Stimulated activated CD8-positive, alpha-beta memory T cell treated with anti-CD3 and anti-CD28 coated beads, Interleukin-15, amount 100 ng/mL, for 4 hours (primary cell): Measurements from ENCODE around the gene ZNF750.

ENCODE experiments used
- DNase-seq, 2 donors: peaks; one replicate each; pipeline ENCODE4 v3.0.0-alpha.2; 2020; ENCODE audit warnings: low read depth in 2 of 2

ZNF750 gene

GRCh38 chr17:82835122-82835521 lies 4.7 kb downstream of the ZNF750 start:
- no peak for DNase-seq

DNA sequence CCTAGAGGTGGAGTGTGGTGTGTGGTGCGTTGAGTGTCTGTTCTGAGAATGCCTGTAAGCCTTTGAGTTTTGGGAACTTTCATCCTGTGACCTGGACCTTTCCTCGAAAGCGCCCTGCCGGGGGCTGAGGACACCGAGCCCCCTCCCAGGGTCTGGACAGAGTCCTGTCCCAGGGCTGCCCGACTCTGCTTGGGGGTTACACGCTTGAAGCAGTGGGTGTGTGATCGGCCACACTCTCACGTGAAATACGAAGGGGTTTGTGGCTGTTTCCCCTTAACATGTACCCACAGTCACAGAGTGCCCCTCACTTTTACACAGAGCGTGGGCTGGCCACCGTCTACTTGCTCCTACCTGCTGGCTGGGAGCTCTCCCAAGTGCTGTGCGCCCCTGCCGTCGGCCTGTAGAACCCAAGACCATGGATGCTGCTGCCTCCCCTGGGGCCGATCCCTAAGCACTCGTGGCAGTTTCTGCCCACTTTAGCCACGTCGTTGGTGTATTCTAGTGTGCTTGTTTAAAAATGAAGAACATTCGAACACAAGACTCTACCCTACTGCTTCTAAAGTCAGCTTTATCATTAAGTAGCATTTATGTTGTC lies 6.8 kb downstream of the ZNF750 start:
- DNase-seq, result no peak

- no peak for DNase-seq
Measured at GRCh38 chr17:82832411-82832810, 7.4 kb downstream of the ZNF750 start.

DNA sequence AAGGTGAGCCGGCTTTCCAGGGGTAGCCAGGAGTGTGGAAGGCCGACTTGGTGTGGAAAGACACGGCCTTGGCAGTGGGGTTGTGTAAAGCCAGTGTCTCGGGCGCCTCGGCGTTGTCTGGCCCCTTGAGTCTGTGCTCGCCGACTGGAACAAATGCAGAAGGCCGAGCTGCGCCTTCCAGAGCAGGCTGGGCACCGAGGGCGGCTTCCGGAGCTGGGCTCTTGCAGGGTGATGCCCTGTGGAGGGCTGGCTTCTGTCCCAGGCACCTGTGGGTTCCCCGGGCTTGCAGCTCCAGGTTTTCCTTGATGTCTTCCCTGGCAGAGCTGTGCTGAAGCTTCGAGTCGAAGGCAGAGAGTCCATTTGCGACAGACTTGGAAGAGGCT lies 8.0 kb downstream of the ZNF750 start:
- DNase-seq, result no peak

DNA sequence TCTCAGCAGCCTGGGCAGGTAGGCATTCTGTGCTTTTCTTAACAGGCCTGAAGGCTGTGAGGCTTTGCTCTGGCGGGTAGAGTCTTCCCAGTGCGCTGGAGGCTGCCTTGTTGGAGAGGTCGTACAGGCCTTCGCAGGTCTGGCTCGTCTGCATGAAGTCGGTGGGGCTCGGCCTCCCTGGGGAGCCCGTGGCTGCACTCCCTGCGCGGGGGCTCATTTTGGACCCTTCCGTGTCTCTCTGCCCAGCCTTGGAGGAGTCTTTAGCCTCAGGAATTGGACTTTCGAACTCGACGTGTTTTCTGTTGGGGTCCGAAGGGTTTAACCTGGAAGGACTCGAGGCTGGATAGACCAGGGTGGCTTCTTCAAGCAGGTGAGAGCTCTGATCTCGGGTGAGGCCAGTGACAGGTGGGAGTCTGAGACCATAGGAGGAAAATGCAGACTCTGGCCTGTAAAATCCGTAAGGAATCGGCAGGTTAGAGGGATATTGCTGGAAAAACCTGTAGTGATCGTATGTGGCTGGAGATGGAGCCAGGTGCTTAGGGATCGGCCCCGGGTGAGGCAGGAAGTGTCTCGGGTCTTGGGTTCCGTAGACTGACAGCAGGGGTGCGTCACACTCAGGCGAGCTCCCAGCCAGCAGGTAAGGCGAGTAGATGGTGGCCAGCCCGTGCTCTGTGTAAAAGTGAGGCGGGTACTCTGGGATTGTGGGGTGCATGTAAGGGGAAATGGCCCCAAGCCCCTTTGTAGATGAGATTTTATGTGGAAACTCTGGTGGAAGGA lies 8.6 kb downstream of the ZNF750 start:
- DNase-seq, result no peak

DNA sequence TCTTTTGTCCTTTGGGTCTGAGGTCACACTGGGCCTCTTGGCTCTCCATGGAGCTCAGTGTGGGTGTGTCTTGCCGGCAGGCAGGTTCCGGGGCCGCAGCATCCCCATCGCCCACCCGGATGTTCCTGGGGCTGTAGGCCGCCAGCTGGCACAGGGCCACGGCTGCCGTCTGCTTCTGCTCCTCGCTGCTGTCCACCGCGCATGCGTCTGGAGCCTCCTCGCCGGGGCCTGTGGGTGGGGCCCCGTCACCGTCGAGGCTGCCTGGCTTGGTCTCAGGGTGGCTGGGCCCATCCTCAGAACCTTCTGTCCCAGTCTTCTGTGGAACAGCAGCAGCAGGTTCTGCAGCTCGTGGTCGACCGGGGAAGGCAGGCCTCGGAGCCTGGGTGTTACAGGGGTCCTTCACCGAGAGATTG lies 9.6 kb downstream of the ZNF750 start:
- no peak for DNase-seq

DNA sequence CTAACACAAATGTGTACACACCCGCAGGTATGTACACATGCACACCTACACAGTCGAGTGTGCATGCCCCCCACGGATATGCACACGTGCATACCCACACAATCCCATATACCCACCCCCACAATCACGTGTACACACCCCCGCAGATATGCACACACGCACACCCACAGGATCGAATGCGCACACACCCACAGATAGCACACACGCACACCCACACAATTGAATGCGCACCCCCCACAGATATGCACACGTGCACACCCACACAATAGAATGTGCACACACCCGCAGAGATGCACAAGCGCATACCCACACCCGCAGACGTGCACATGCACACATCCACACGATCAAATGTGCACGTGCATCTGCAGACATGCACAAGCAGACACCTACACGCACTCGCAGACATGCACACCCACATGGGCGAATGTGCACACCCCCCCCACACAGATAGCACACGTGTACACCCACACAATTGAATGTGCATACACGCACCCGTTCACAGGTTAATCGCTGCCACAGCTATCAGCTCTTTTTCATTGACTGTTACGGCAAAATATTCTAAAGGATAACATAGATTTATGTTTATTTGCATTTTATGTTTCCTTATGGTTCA lies 10.8 kb downstream of the ZNF750 start:
- DNase-seq, result no peak

DNA sequence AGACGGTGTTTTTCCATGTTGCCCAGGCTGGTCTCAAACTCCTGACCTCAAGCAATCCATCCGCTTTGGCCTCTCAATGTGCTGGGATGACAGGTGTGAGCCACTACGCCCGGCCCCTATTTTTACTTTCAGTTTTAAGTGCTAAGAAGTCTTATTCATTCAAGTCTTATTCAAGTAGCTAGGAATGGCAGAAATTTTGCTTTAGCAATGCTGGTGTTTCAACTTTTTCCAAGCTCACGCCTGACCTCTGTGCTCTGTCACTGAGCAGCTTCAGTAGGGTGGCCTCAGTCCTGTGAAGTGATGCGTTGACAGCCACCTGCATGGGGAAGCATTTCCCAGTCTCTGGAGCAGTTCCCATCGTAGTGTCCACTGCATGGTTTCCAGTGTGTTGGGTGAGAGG lies 12.9 kb downstream of the ZNF750 start:
- no peak for DNase-seq

GRCh38 chr17:82826211-82826610 lies 13.6 kb downstream of the ZNF750 start:
- DNase-seq, result no peak

- DNase-seq, result no peak
Measured at GRCh38 chr17:82825540-82826124, 14.2 kb downstream of the ZNF750 start.

DNA sequence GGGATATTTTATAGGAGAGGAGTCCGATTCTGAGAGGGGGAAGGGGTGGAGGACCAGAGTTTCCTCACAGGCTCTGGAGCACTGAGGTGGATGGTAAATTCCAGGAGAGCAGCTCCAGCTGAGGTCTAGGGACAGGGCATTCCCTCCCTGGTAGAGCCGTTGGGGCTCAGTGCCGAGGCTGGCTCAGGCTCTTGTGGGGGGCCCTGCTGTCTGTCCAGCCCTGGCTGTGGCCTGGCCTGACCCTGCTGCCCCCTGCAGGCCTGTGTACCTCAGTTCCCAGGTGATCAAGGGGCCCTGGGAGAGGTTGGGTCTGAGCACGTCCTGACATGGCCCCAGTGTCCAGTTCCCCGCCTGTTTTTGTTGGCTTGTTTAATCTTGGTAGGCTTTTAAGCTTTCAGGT lies 16.8 kb downstream of the ZNF750 start:
- no peak for DNase-seq

- DNase-seq, result no peak
Measured at GRCh38 chr17:82822281-82822680, 17.5 kb downstream of the ZNF750 start.

DNA sequence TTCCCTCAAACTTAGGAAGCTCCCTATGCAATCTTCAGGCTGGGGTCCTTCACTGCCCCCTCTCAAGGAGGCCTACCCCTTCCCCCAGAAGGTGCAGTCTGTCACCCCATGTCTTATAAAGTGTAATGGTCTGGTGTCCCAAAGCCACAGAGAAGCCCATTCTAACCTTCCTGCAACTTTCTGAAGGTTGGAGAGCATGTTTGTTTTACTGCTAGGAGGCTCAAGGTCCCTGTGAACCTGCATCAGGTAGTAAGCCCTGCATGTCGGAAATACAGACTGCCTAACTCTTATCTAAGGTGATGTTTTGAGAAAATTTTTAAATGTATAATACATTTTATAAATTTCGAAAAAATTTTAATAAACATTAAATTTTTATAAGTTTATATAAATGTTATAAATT lies 18.3 kb downstream of the ZNF750 start:
- DNase-seq, result no peak

DNA sequence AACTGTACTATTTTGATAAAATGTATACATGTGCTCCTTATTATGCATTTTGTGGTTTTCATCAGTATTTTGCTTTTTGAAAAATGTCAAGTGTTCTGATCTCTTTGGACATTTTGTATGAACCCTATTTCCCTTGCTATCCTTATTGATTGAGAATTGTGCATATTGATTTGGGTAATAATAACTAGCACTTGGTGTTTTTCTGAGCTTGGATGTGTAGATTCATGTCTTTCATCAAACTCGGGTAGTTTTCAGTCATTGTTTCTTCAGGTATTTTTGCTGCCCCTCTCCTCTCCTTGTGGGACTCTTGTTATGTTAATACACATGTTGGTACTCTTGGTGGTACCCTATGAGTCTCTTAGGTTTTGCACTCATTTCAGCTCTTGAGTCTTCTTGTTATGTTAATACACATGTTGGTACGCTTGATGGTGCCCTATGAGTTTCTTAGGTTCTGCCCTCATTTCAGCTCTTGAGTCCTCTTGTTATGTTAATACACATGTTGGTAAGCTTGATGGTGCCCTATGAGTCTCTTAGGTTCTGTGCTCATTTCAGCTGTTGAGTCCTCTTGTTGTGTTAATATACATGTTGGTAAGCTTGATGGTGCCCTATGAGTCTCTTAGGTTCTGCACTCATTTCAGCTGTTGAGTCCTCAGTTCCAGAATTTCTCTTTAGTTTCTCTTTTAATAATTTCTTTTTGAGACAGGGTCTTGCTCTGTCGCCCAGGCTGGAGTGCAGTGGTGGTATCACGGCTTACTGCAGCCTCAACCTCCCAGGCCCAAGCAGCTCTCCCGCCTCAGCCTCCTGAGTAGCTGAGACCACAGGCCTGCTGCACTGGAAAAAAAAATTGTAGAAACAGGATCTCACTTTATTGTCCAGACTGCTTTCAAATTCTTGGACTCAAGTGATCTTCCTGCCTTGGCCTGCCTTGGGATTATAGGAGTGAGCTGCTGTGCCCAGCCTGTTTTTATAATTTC lies 19.3 kb downstream of the ZNF750 start:
- no peak for DNase-seq

GRCh38 chr17:82817947-82818346 lies 21.9 kb downstream of the ZNF750 start:
- no peak for DNase-seq

- DNase-seq, result no peak
Measured at GRCh38 chr17:82816358-82816757, 23.5 kb downstream of the ZNF750 start.

GRCh38 chr17:82815790-82816305 lies 24.0 kb downstream of the ZNF750 start:
- no peak for DNase-seq

DNA sequence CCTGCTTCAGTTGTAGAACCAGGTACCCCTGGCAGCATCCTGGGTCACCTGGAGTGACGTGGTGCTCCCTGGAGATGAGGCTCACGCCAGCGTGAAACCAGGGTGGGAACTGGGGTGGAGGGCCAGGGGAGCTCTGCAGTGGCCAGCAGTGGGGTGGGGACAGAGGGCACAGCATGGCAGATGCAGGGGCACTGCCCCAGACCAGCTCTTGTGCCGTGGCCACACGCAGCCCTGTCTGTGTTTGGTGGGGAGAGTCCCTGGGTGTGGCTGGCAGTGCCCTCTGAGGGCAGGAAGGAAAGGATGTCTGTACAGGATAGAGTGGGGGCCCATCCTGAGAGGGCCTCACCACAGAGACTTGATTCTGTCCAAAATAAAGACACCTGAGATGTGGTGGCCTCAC lies 24.5 kb downstream of the ZNF750 start:
- DNase-seq, result no peak

- DNase-seq, result no peak
Measured at GRCh38 chr17:82814834-82815233, 25.0 kb downstream of the ZNF750 start.

GRCh38 chr17:82813299-82814051 lies 26.3 kb downstream of the ZNF750 start:
- DNase-seq, result no peak

DNA sequence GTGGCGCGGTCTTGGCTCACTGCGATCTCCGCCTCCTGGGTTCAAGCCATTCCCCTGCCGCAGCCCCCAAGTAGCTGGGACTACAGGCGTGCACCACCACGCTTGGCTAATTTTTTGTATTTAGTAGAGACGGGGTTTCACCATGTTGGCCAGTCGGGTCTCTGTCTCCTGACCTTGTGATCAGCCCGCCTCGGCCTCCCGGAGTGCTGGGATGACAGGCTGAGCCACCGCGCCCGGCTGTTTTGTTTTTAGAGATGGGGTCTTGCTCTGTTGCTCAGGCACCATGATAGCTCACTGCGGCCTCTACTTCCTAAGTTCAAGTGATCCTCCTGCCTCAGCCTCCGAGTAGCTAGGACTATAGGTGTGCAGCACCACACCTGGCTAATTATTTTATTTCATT lies 27.2 kb downstream of the ZNF750 start:
- no peak for DNase-seq
